ENCODE measurements around the gene AMOTL1.

Gene AMOTL1

DNA sequence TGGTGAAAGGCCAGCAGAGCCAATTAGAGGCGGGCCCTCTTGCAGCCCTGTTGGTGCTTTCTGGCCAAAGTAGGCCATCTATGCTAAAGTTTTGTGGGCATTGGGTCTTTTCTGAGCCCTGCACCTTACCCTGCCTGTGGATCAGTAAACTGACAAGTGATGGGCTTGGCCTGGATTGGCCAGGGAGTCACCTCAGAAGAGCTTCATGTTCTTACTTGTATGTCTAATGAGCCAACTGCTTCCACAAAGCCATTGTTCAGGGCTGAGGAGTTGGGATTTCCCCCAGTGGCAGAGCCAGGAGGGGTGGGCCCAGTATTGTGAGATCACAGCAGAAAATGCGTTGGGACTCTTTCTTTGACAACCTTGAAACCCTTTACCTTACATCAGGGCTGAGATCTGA lies 114.8 kb downstream of the AMOTL1 start:
- peaks cover 36% of the 10 kb centered on the region for H3K36me3 ChIP-seq (ENCODE audit: insufficient read depth, low read length)
- no peak overlapping the region for H2AFZ ChIP-seq (ENCODE audit: low read length, unreplicated experiment)

DNA sequence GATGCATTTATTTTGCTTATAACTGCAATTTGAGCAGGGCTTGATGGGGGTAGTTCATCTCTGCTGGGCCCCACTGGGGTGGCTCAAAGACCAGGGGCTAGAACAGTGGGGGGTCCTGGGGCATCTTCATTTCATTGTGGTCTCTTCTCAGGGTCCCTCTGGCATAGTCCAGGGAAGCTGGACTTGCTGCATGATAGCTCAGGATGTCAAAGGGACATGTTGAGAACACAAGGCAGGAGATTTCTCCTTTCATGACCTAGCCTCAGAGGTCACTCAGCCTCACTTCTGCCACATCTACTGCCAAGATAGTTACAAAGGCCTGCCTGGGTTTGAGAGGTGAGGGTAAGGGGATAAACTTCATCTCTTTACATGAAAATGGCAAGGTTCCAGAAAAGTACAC lies 115.7 kb downstream of the AMOTL1 start:
- Histone ChIP-seq H3K27ac (ENCODE audit: low read depth, low read length) (no peak overlapping the region), H3K4me3 (ENCODE audit: low read depth, low read length) (no peak overlapping the region), H3K4me1 (ENCODE audit: control insufficient read depth, insufficient read depth, low read length, unreplicated experiment) (no peaks in the 10 kb centered on the region), H2AFZ (ENCODE audit: low read length, unreplicated experiment) (no peak overlapping the region), H3K27me3 (ENCODE audit: insufficient read depth, low read length) (no peaks in the 10 kb centered on the region), H3K79me2 (ENCODE audit: control insufficient read depth, insufficient read depth, low read length, unreplicated experiment) (no peaks in the 10 kb centered on the region), H3K36me3 (ENCODE audit: insufficient read depth, low read length) (peaks cover 28% of the 10 kb centered on the region)

More for the DNA sequence above, 114.8 kb downstream of the AMOTL1 start:
- Histone ChIP-seq H3K27me3 (ENCODE audit: insufficient read depth, low read length) (no peaks in the 10 kb centered on the region), H3K79me2 (ENCODE audit: control insufficient read depth, insufficient read depth, low read length, unreplicated experiment) (no peaks in the 10 kb centered on the region), H3K4me3 (ENCODE audit: low read depth, low read length) (no peak overlapping the region), H3K27ac (ENCODE audit: low read depth, low read length) (no peak overlapping the region), H3K4me1 (ENCODE audit: control insufficient read depth, insufficient read depth, low read length, unreplicated experiment) (no peaks in the 10 kb centered on the region)

DNA sequence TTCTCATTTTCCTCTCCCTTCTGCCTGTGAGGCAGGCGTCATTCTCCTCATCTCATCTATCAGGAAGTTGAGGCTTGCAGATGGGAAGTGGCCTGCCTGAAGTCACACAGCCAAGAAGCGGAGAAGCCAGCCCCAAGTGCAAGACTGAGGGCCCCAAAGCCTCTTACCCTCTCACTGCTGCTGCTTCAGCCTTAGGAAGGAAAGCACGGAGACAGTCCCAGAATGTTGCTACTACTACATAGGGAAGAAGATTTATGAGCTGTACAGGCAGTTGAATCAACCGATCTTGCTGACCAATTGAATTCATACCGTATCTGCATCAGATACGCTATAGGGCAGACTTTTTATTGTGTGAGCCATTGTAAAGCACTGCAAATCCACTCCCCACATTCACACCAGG lies 116.2 kb downstream of the AMOTL1 start:
- H3K4me1 ChIP-seq (ENCODE audit: control insufficient read depth, insufficient read depth, low read length, unreplicated experiment): no peaks in the 10 kb centered on the region
- H3K27me3 ChIP-seq (ENCODE audit: insufficient read depth, low read length): no peaks in the 10 kb centered on the region
- peaks cover 23% of the 10 kb centered on the region for H3K36me3 ChIP-seq (ENCODE audit: insufficient read depth, low read length)
- H2AFZ ChIP-seq (ENCODE audit: low read length, unreplicated experiment): no peak overlapping the region
- H3K79me2 ChIP-seq (ENCODE audit: control insufficient read depth, insufficient read depth, low read length, unreplicated experiment): no peaks in the 10 kb centered on the region
- H3K27ac ChIP-seq (ENCODE audit: low read depth, low read length): no peak overlapping the region
- no peak overlapping the region for H3K4me3 ChIP-seq (ENCODE audit: low read depth, low read length)

DNA sequence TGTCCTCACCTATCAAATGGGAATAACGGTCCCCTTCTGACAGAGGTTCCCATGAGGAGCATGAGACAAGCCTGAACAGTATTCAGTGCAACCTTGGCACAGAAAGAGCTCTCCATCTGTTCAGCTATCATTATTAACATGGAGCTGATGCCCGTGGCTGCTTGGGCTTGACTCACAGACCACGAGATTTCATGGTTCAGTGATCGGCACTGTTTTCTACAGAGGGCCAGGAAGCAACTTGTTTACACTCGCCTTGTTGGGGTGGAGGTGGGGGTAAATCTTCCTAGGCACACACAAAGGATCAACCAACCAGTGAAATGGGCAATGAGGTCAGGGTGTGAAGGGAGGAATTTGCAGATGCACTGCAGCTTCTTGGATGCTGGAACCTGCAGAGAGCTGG lies 117.0 kb downstream of the AMOTL1 start:
- Histone ChIP-seq H3K79me2 (ENCODE audit: control insufficient read depth, insufficient read depth, low read length, unreplicated experiment) (no peaks in the 10 kb centered on the region), H2AFZ (ENCODE audit: low read length, unreplicated experiment) (no peak overlapping the region), H3K27me3 (ENCODE audit: insufficient read depth, low read length) (no peaks in the 10 kb centered on the region), H3K36me3 (ENCODE audit: insufficient read depth, low read length) (peaks cover 17% of the 10 kb centered on the region), H3K4me3 (ENCODE audit: low read depth, low read length) (no peak overlapping the region), H3K27ac (ENCODE audit: low read depth, low read length) (no peak overlapping the region), H3K4me1 (ENCODE audit: control insufficient read depth, insufficient read depth, low read length, unreplicated experiment) (no peaks in the 10 kb centered on the region)

GRCh38 chr11:94885581-94885980 lies 117.4 kb downstream of the AMOTL1 start:
- no peaks in the 10 kb centered on the region for H3K27me3 ChIP-seq (ENCODE audit: insufficient read depth, low read length)
- H3K36me3 ChIP-seq (ENCODE audit: insufficient read depth, low read length): peaks cover 17% of the 10 kb centered on the region
- no peaks in the 10 kb centered on the region for H3K4me1 ChIP-seq (ENCODE audit: control insufficient read depth, insufficient read depth, low read length, unreplicated experiment)
- no peaks in the 10 kb centered on the region for H3K79me2 ChIP-seq (ENCODE audit: control insufficient read depth, insufficient read depth, low read length, unreplicated experiment)
- no peak overlapping the region for H2AFZ ChIP-seq (ENCODE audit: low read length, unreplicated experiment)
- no peak overlapping the region for H3K4me3 ChIP-seq (ENCODE audit: low read depth, low read length)
- no peak overlapping the region for H3K27ac ChIP-seq (ENCODE audit: low read depth, low read length)

GRCh38 chr11:94888204-94888603 lies 120.0 kb downstream of the AMOTL1 start:
- Histone ChIP-seq H3K27me3 (ENCODE audit: insufficient read depth, low read length) (no peaks in the 10 kb centered on the region), H3K79me2 (ENCODE audit: control insufficient read depth, insufficient read depth, low read length, unreplicated experiment) (no peaks in the 10 kb centered on the region), H2AFZ (ENCODE audit: low read length, unreplicated experiment) (no peak overlapping the region), H3K27ac (ENCODE audit: low read depth, low read length) (no peak overlapping the region), H3K4me1 (ENCODE audit: control insufficient read depth, insufficient read depth, low read length, unreplicated experiment) (no peaks in the 10 kb centered on the region), H3K36me3 (ENCODE audit: insufficient read depth, low read length) (peaks cover 23% of the 10 kb centered on the region), H3K4me3 (ENCODE audit: low read depth, low read length) (no peak overlapping the region)

GRCh38 chr11:94895451-94895850 lies 127.3 kb downstream of the AMOTL1 start:
- Histone ChIP-seq H3K36me3 (ENCODE audit: insufficient read depth, low read length) (peaks cover 15% of the 10 kb centered on the region; the same call in 1 of the 2 replicates), H3K79me2 (ENCODE audit: control insufficient read depth, insufficient read depth, low read length, unreplicated experiment) (no peaks in the 10 kb centered on the region), H3K4me3 (ENCODE audit: low read depth, low read length) (no peak overlapping the region), H3K4me1 (ENCODE audit: control insufficient read depth, insufficient read depth, low read length, unreplicated experiment) (peaks cover 7% of the 10 kb centered on the region), H3K27ac (ENCODE audit: low read depth, low read length) (no peak overlapping the region; the same call in 1 of the 2 replicates), H2AFZ (ENCODE audit: low read length, unreplicated experiment) (no peak overlapping the region), H3K27me3 (ENCODE audit: insufficient read depth, low read length) (no peaks in the 10 kb centered on the region)

DNA sequence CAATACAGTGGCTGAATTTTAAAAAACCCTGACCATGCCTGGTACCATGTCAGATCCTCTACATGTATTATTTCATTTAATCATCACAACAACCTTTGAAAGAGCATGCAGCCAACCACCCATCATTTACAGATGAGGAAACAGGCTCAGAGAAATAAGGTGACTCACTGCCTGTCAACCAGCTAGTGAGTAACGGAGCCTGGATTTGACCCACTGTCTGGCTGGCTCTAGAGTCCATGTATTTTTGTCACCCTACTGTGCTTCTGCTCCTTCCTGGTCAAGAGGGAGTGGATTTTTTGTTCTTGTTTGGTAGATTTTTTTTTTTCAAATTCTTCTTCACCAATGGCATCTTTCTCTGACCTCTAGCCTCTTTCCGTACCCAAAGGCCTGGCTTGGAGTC lies 127.8 kb downstream of the AMOTL1 start:
- H3K27me3 ChIP-seq (ENCODE audit: insufficient read depth, low read length): no peaks in the 10 kb centered on the region
- H3K36me3 ChIP-seq (ENCODE audit: insufficient read depth, low read length): peaks cover 15% of the 10 kb centered on the region; the same call in 1 of the 2 replicates
- no peak overlapping the region for H2AFZ ChIP-seq (ENCODE audit: low read length, unreplicated experiment)
- peaks cover 7% of the 10 kb centered on the region for H3K4me1 ChIP-seq (ENCODE audit: control insufficient read depth, insufficient read depth, low read length, unreplicated experiment)
- H3K4me3 ChIP-seq (ENCODE audit: low read depth, low read length): no peak overlapping the region
- H3K27ac ChIP-seq (ENCODE audit: low read depth, low read length): no peak overlapping the region; the same call in 1 of the 2 replicates
- no peaks in the 10 kb centered on the region for H3K79me2 ChIP-seq (ENCODE audit: control insufficient read depth, insufficient read depth, low read length, unreplicated experiment)

GRCh38 chr11:94897330-94897768 lies 129.2 kb downstream of the AMOTL1 start:
- Histone ChIP-seq H3K79me2 (ENCODE audit: control insufficient read depth, insufficient read depth, low read length, unreplicated experiment) (no peaks in the 10 kb centered on the region), H3K27ac (ENCODE audit: low read depth, low read length) (no peak overlapping the region), H3K4me1 (ENCODE audit: control insufficient read depth, insufficient read depth, low read length, unreplicated experiment) (peaks cover 7% of the 10 kb centered on the region), H2AFZ (ENCODE audit: low read length, unreplicated experiment) (no peak overlapping the region), H3K36me3 (ENCODE audit: insufficient read depth, low read length) (peaks cover 11% of the 10 kb centered on the region; the same call in 1 of the 2 replicates), H3K4me3 (ENCODE audit: low read depth, low read length) (no peak overlapping the region), H3K27me3 (ENCODE audit: insufficient read depth, low read length) (no peaks in the 10 kb centered on the region)

DNA sequence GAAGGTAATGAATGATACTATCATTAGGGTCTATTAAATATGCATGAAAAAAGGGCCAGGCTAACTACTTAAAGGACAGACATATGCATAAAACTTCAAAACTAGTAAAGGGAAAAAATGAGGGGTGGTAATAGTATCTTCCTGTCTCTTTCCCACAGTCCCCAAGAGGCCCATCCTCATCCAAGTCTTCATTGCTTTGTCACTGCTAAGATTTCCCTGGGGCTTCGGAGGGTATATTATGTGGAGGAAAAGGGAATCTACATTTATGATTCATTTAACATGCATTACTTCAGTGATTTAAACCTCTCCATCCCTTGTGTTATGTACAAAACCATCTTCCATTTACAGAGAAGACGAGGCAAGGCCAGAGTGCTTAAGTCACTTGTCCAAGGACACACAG lies 139.1 kb downstream of the AMOTL1 start:
- Histone ChIP-seq H2AFZ (ENCODE audit: low read length, unreplicated experiment) (no peak overlapping the region), H3K27me3 (ENCODE audit: insufficient read depth, low read length) (no peaks in the 10 kb centered on the region), H3K36me3 (ENCODE audit: insufficient read depth, low read length) (peaks cover 7% of the 10 kb centered on the region; the same call in 1 of the 2 replicates)

GRCh38 chr11:94909371-94909820 lies 141.2 kb downstream of the AMOTL1 start:
- H3K4me3 ChIP-seq (ENCODE audit: low read depth, low read length): no peak overlapping the region
- no peaks in the 10 kb centered on the region for H3K4me1 ChIP-seq (ENCODE audit: control insufficient read depth, insufficient read depth, low read length, unreplicated experiment)
- no peaks in the 10 kb centered on the region for H3K79me2 ChIP-seq (ENCODE audit: control insufficient read depth, insufficient read depth, low read length, unreplicated experiment)
- no peaks in the 10 kb centered on the region for H3K27me3 ChIP-seq (ENCODE audit: insufficient read depth, low read length)
- H3K27ac ChIP-seq (ENCODE audit: low read depth, low read length): no peak overlapping the region
- no peak overlapping the region for H2AFZ ChIP-seq (ENCODE audit: low read length, unreplicated experiment)
- peaks cover 7% of the 10 kb centered on the region; the same call in 1 of the 2 replicates for H3K36me3 ChIP-seq (ENCODE audit: insufficient read depth, low read length)

More for the DNA sequence above, 139.1 kb downstream of the AMOTL1 start:
- H3K4me3 ChIP-seq (ENCODE audit: low read depth, low read length): no peak overlapping the region
- H3K4me1 ChIP-seq (ENCODE audit: control insufficient read depth, insufficient read depth, low read length, unreplicated experiment): no peaks in the 10 kb centered on the region
- H3K79me2 ChIP-seq (ENCODE audit: control insufficient read depth, insufficient read depth, low read length, unreplicated experiment): no peaks in the 10 kb centered on the region
- H3K27ac ChIP-seq (ENCODE audit: low read depth, low read length): no peak overlapping the region
